GM21381 (cell line): Measurements from ENCODE around the gene ALKBH3.

ENCODE experiments used
- ATAC-seq: cut with Tn5 transposase; IDR thresholded peaks from one replicate; pipeline ENCODE4 v1.9.1; 2021; ENCODE audit warnings: mild to moderate bottlenecking, moderate library complexity; ENCODE audit not compliant: unreplicated experiment

ALKBH3 gene

DNA sequence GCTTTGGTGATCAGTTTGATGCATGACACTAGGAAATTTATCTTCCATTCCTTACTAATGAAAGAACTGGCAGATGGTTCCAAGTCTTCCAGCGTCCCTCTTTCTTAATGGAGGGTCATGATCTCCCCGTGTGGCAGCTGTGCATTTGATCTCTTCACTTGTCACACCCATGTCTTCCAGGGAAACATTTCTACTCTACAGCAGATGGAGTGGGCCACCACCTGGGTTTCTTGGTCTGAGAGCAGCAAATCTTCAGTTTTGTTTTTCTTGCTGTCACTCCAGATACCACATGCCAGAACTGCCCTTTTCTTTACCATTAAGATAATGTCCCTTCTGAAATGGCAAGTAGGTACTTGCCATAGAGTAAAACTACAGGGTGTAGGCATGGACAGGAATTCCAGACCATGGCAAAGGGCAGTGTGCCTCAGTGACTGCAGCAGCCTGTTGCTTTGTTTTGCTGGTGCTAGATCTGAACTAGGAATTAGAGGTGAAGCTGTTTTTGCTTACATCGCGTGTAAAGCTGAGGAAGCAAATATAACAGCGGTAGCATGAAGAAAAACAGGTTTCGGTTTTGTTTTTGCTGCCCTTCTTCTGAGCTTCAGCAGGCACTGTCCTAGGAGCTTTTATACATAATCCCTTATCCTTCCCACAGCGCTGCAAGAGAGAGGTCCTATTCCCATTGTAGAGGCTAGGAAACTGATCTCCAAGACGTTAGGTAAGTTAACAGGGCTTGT lies 41.1 kb downstream of the ALKBH3 start:
- ATAC-seq, result no peak

DNA sequence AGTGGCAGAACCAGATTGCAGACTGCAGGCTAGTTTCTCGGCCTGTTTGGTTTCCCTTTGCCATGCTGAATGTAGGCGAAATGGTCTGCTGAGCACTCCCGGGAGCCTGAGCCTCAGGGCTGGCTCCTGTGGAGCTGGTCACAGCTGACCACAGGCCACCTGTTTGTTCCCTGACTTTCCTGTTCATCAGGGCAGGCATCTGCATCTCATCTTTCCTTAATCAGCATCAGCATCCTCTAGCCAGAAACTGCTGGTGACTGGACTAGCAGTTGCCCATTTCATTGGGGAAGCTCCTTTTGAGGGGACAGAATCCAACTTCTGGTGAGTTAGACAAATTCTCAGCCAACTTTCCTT lies 41.6 kb downstream of the ALKBH3 start:
- no peak for ATAC-seq

DNA sequence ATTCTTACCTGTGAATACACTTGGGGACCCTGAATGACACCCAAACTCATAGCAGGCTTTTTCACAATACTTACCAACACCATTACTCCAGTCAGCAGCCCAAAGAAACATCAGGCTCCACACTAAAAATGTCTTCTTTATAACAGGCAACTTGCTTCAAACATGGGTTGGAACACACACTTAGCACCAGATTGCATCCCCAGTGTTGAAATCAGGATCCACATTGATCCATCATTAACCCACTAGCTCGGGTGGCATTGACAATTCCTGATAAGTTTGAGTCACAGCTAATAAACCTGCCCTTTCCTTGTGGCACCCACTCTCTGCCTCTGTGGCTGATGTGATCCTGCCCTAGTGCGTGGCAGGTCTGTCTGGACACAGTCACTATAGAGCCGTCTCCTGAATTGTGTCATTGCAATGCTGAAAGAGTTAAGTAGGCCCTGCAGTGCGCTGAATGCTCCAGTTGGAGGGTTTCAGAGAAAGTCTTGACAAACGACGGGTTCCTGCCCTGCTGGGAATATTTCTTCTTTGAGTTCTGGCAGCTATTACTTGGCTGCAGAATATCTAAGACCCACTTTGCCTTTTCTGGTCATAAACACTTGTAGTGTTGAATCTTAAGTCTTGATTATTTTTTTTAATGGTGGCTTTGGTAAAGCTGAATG lies 42.2 kb downstream of the ALKBH3 start:
- no peak for ATAC-seq

- no peak for ATAC-seq
Measured at GRCh38 chr11:43923406-43924111, 42.9 kb downstream of the ALKBH3 start.

DNA sequence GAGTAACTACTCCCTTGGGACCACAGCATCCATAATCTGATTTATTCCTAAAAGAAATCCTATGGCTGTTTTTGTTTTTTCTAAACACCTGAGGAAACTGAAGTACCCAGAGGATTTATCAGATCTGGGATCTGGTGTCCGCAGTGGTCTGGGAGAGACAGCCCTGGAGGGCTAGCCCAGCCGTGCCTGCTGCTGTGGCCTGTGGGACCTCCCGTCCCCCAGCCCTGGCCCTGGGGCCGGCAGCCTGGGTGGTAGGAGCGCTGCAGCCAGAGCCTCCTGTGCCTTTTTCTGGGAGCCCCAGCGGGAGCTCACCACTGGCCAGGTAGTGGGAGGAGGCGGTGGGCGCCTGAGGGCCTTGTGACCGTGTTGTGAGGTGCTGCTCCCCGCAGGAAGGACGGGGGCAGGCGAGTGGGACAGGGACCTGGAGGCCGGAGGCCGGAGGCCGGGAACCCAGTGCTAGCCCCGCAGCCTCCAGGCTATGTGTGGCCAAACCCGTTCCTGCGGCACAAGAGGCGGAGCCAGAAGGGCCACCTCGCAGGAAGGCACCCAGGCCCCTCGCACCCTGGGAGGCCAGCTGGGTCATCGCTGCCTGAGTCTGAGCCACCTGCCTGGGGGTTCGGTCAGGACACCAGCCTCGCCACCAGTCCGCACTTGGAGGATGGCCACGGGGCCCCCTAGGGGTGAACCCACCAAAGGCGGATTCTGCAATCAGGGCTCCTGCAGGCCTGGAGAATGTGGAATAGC lies 43.7 kb downstream of the ALKBH3 start:
- ATAC-seq, result no peak

- no peak for ATAC-seq
Measured at GRCh38 chr11:43925063-43925931, 44.7 kb downstream of the ALKBH3 start.

- ATAC-seq, result no peak
Measured at GRCh38 chr11:43925932-43926505, 45.4 kb downstream of the ALKBH3 start.

DNA sequence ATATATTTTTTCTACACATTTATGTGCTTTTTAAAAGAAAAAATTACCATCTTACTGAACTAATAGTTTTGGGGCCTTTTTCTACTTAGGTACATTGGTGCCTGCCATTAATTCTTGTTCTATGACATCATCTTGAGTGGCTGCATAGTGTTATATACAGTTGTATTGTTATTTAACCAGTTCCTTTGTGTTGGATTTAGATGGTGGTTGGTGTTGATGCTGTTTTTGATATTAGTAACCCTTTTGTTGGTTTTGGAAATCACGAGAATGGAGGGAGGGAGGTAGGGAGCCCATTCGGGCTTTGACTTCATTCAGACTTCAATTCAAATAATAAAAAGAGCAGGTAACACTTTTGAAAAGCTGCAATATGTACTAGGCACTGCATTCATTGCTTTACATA lies 46.4 kb downstream of the ALKBH3 start:
- ATAC-seq, result no peak

- ATAC-seq, result no peak
Measured at GRCh38 chr11:43927925-43928707, 47.5 kb downstream of the ALKBH3 start.

DNA sequence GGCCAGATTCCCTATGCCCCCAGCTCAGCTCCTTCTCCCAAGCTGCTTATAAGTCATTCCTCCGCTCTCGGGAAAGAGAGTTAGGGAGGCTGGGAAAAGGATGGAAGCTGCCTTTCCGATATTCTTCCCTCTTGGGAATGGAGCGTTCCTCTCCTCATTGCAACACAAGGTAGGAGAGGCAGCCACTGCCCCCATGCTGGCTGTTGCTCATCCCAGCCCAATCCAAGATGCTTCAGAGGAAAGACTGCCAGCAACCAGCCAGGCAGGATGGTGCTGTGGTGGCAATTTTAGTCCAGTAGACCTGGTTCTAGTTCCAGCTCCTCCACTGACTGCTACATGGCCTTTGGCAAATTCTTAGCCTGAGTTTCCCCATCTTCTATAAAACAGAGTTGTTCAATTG lies 48.1 kb downstream of the ALKBH3 start:
- ATAC-seq, result no peak

DNA sequence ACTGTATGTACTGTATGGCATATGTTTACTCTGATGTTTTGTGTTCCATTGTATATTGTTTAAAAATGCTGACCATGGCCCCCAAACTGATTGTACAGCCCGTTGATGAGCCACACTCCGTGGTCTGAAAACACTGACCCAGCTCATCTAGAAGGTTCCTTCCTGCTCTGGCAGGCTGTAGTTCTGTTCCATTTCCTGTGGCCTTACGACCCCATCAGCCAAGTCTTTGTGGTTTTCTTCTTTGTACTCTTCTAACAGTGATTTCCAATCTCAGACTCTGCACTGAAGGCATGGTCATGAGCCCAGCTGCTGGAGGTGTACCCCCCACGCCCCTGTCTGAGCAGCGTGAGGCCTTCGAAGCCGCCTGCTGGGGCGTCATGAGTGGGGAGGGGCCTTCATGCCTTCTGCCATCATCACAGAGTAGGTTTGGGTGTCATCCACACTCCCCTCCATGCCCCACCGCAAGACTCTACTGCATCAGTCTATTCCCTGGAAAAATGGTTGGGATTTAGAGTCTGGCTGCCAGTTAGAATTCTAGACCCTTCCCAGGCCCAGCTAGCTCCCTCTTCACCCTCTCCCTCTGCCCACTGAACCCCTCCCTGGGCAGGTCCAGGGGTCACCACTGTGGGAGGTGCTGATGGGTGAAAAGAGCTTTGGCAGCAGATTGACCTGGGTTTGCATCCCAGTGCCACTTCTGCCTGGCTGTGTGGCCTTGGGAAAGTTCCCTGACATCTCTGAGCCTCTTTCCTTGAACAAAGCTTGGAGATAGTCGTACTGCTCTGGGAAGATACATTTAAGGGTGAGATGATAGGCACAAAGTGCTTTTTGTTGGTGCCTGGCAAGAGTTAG lies 50.5 kb downstream of the ALKBH3 start:
- ATAC-seq, result no peak

- no peak for ATAC-seq
Measured at GRCh38 chr11:43931717-43932039, 51.0 kb downstream of the ALKBH3 start.

DNA sequence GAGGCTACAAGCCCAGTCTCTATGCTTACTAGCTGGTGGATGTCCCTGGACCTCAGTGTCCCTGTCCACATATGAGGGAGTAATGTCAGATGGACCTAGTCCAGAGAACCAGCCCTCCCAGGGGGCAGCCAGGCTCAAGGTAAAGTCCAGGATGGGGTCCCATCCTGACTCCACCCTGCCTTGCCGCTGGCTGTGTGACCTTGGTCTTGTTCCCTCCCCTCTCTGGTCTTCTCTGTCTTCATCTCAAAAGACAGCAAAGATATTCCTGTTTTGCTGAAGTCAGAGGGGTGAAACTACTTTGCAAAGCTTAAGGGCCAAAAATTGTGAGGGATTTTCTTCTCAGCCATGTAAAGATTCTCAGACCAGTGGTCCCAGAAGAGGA lies 52.6 kb downstream of the ALKBH3 start:
- no peak for ATAC-seq

DNA sequence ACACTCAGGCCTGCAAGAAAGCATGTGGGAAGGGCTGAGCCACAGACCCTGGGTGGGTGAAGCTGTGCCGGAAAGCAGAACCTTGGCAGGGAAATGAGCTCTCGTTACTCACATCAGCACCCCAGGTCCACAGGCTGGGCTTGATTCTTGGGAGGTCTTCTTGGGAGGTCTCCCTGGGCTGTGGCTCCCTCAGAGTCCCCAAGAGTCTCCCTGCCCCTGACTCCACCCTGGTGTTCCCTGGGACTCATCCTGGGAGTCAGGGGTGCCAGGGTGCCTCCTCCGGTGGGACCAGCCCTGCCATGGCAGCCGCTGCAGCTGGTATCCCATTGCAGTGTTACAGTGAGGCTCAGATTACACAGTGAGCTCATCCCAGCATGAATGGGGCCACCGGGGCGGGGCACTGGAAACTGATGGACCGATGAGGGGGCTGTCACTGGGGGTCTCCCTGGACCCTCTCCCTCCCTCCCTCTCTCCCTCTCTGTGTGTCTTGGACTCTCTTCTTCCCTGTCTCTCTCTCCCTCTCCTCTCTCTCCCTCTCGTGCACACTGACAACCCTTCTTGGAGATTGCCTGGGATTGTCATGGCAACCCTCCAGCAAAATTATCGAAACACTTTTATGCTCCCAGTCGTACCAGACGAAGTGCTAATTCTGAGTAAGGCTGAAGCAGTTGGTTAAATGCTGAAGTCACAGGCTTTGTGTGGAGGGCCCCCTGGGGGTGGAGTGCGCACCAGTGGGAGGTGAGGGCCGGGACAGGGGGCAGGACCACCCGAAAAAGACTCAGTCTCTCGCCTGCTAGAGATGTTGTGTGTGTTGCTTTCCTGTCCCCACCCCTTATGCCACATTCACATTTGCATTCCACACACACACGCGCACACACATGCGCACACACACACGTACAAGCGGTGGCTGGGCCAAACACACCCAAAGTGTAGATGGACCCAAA lies 53.2 kb downstream of the ALKBH3 start:
- no peak for ATAC-seq

GRCh38 chr11:43934601-43935423 lies 54.2 kb downstream of the ALKBH3 start:
- no peak for ATAC-seq

DNA sequence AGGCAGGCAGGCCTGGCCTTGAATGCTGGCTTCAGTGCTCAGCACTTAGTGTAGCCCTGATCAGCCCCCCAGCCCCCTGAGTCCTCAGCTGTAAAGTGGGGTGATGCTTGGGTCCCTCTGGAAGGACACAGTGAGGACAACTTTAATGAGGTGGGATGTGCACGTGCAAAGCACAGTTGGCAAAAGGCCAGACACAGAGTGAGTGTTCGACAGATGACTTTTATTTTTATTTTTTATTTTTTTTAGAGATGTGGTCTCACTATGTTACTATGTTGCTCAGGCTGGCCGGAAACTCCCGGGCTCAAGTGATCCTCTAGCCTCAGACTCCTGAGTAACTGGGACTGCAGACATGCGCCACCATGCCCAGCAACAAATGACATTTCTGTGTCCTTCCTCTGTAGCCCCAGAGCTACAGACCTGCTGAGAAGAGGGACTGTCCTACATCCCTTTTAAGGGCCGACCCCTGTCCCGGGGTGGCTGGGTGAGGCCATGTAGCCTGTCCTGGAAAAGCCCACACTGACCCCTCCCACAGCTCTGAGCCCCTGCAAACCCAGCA lies 54.9 kb downstream of the ALKBH3 start:
- ATAC-seq, result no peak
